HEK293T (cell line): ENCODE data around the gene KCNE3.

Experiments
- ARNT ChIP-seq: fragments of 450-650 bp; IDR thresholded peaks from 2 replicates; pipeline ENCODE4 v1.6.1; 2017; ENCODE audit warnings: mild to moderate bottlenecking
- BHLHE40 ChIP-seq: fragments of 450-650 bp; IDR thresholded peaks from 2 replicates; pipeline ENCODE4 v1.6.1; 2016; ENCODE audit warnings: mild to moderate bottlenecking, moderate library complexity, borderline replicate concordance
- CTBP1 ChIP-seq: fragments of 450-650 bp; IDR thresholded peaks from 2 replicates; pipeline ENCODE4 v1.6.1; 2016; ENCODE audit warnings: borderline replicate concordance
- ELF4 ChIP-seq: fragments of 450-650 bp; IDR thresholded peaks from 2 replicates; pipeline ENCODE4 v1.6.1; 2017; ENCODE audit warnings: antibody characterized with exemption
- FOXA1 ChIP-seq: fragments of 450-650 bp; IDR thresholded peaks from 2 replicates; pipeline ENCODE4 v1.6.1; 2016; ENCODE audit warnings: mild to moderate bottlenecking
- FOXK2 ChIP-seq: fragments of 450-650 bp; IDR thresholded peaks from 2 replicates; pipeline ENCODE4 v1.6.1; 2016; ENCODE audit warnings: mild to moderate bottlenecking
- FOXM1 ChIP-seq: fragments of 450-650 bp; IDR thresholded peaks from 2 replicates; pipeline ENCODE4 v1.6.1; 2017; ENCODE audit warnings: mild to moderate bottlenecking, borderline replicate concordance
- HDGF ChIP-seq: fragments of 450-650 bp; IDR thresholded peaks from 2 replicates; pipeline ENCODE4 v1.6.1; 2017; ENCODE audit warnings: antibody characterized with exemption, borderline replicate concordance
- NFRKB ChIP-seq: fragments of 450-650 bp; IDR thresholded peaks from 2 replicates; pipeline ENCODE4 v1.6.1; 2016; ENCODE audit warnings: mild to moderate bottlenecking, moderate library complexity
- PKNOX1 ChIP-seq: fragments of 450-650 bp; IDR thresholded peaks from 2 replicates; pipeline ENCODE4 v1.6.1; 2016
- SP1 ChIP-seq: fragments of 450-650 bp; IDR thresholded peaks from 2 replicates; pipeline ENCODE4 v1.6.1; 2017
- SUZ12 ChIP-seq: fragments of 450-650 bp; IDR thresholded peaks from 2 replicates; pipeline ENCODE4 v1.6.1; 2016; ENCODE audit warnings: mild to moderate bottlenecking
- TARDBP ChIP-seq: fragments of 450-650 bp; IDR thresholded peaks from 2 replicates; pipeline ENCODE4 v1.6.1; 2016
- ZNF384 ChIP-seq: fragments of 450-650 bp; IDR thresholded peaks from 2 replicates; pipeline ENCODE4 v1.6.1; 2016

- TF ChIP-seq SP1 (no peak), FOXA1 (no peak), FOXK2 (no peak), NFRKB (no peak), ARNT (no peak), ELF4 (no peak), FOXM1 (no peak), HDGF (no peak), TARDBP (no peak), BHLHE40 (no peak), PKNOX1 (no peak), ZNF384 (no peak), SUZ12 (no peak), CTBP1 (no peak)
Measured at GRCh38 chr11:74450318-74450717, 17.0 kb downstream of the KCNE3 start.
